ENCODE results near the gene HEATR5B.

Gene HEATR5B

GRCh38 chr2:37110306-37111212 lies 26.4 kb upstream of the HEATR5B start:
- H3K4me3 ChIP-seq (ENCODE audit: low read depth, low read length), result no peak overlapping the region
- TF ChIP-seq CTCF (IDR thresholded peaks at IDR 0.05; ENCODE audit: low read depth, low read length), result no peak

GRCh38 chr2:37109523-37109922 lies 25.4 kb upstream of the HEATR5B start:
- no peak for TF ChIP-seq CTCF (IDR thresholded peaks at IDR 0.05; ENCODE audit: low read depth, low read length)
- H3K4me3 ChIP-seq (ENCODE audit: low read depth, low read length), result no peak overlapping the region

- TF ChIP-seq CTCF (IDR thresholded peaks at IDR 0.05; ENCODE audit: low read depth, low read length), result no peak
- no peak overlapping the region for H3K4me3 ChIP-seq (ENCODE audit: low read depth, low read length)
Measured at GRCh38 chr2:37105150-37105549, 21.0 kb upstream of the HEATR5B start.

GRCh38 chr2:37104178-37104577 lies 20.0 kb upstream of the HEATR5B start:
- no peak for TF ChIP-seq CTCF (IDR thresholded peaks at IDR 0.05; ENCODE audit: low read depth, low read length)
- H3K4me3 ChIP-seq (ENCODE audit: low read depth, low read length), result no peak overlapping the region

- no peak overlapping the region for H3K4me3 ChIP-seq (ENCODE audit: low read depth, low read length)
- TF ChIP-seq CTCF (IDR thresholded peaks at IDR 0.05; ENCODE audit: low read depth, low read length), result no peak
Measured at GRCh38 chr2:37102588-37102987, 18.4 kb upstream of the HEATR5B start.

- no peak overlapping the region for H3K4me3 ChIP-seq (ENCODE audit: low read depth, low read length)
- no peak for TF ChIP-seq CTCF (IDR thresholded peaks at IDR 0.05; ENCODE audit: low read depth, low read length)
Measured at GRCh38 chr2:37100054-37100453, 15.9 kb upstream of the HEATR5B start.

- no peak overlapping the region for H3K4me3 ChIP-seq (ENCODE audit: low read depth, low read length)
- no peak for TF ChIP-seq CTCF (IDR thresholded peaks at IDR 0.05; ENCODE audit: low read depth, low read length)
Measured at GRCh38 chr2:37098416-37099118, 14.4 kb upstream of the HEATR5B start.

All from WI38 (cell line).